HUES48 (cell line): ENCODE measurements around the gene ZNF729.
"Not testable (repeated sequence)": the region's sequence is repeated elsewhere in the genome, so short reads cannot be mapped to it uniquely, and the experiment has no call there.

Experiments used
- H3K27ac ChIP-seq: one replicate; pipeline ENCODE4 v1.7.0; 2013; ENCODE audit warnings: low read depth, low read length, inconsistent platforms
- H3K27me3 ChIP-seq: 2 replicates; pipeline ENCODE4 v1.6.1; 2013; ENCODE audit warnings: mild to moderate bottlenecking, low read length; ENCODE audit not compliant: control insufficient read depth, insufficient read depth
- H3K36me3 ChIP-seq: 2 replicates; pipeline ENCODE4 v1.6.1; 2013; ENCODE audit warnings: low read length; ENCODE audit not compliant: control insufficient read depth, insufficient read depth
- H3K4me1 ChIP-seq: 2 replicates; pipeline ENCODE4 v1.6.1; 2013; ENCODE audit warnings: mild to moderate bottlenecking, low read length; ENCODE audit not compliant: control insufficient read depth, insufficient read depth
- H3K4me3 ChIP-seq: 2 replicates; pipeline ENCODE4 v1.5.1; 2013; ENCODE audit warnings: mild to moderate bottlenecking, low read depth, low read length
- H3K9ac ChIP-seq: 2 replicates; pipeline ENCODE4 v1.6.1; 2013; ENCODE audit warnings: mild to moderate bottlenecking, low read depth, low read length, moderate library complexity
- H3K9me3 ChIP-seq: 2 replicates; pipeline ENCODE4 v1.6.1; 2013; ENCODE audit warnings: low read length; ENCODE audit not compliant: control insufficient read depth, insufficient read depth

ZNF729 gene

DNA sequence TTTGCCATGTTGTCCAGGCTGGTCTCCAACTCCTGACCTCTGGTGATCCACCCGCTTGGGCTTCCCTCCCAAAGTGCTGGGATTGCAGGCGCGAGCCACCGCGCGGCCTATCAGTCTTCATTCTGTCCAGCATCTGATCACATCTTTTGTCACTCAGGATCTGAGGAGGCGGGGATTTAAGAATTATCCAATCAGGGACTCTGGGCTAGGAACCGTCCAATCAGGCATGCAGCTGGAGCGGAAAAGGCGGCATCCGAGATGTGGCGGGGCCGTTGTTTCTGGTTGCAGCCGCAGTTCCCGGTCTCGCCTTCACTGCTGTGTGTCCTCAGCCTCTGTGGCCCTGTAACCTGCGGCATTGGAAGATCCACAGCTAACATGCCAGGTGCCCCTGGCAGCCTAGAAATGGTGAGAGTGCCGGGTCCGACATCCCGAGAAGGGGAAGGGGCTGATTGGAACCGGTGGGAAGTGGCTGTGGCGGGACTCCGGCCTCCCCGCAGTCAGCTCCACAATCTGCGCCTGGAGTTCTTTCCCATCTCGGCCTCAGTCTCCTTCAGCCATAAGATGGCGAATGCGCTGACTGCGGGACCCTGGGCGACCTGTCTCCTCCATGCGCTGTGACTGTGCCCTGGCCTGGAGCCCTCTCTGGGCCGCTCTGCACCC lies at the start of gene ZNF729:
TSS of gene ZNF729 (plus strand) at position 291 of the 660 bp plus-strand sequence. CDS start at position 376, 85 bp downstream.
- H3K4me3 ChIP-seq, result no peak within 1 kb of the TSS
- H3K36me3 ChIP-seq, result no peaks in the 10 kb centered on the region
- no peak within 1 kb of the TSS for H3K9ac ChIP-seq
- no peak within 1 kb of the TSS for H3K27ac ChIP-seq
- H3K4me1 ChIP-seq, result no peaks in the 10 kb centered on the region
- peaks cover 76% of the 10 kb centered on the region for H3K9me3 ChIP-seq
- H3K27me3 ChIP-seq, result no peaks in the 10 kb centered on the region

DNA sequence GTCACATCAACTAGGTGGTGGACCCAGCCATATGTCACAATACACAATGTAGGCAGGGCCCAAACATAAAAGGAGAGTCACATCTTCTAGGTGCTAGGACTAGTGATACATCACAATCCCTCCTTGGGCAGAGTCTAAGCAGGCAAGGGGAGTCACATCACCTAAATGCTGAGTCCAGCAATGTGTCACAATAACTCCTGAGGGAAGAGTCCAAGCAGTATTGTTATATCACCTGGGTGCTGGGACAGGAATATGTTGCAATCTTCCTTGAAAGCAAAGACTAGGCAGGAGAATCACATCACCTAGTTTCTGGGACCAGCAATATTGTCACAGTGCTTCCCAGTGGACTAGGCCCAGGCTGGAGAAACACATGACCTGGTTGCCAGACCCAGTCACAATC lies 29.4 kb upstream of the ZNF729 start:
- Histone ChIP-seq H3K9ac (no peak overlapping the region), H3K27ac (no peak overlapping the region), H3K4me3 (no peak overlapping the region), H3K27me3 (no peaks in the 10 kb centered on the region), H3K36me3 (no peaks in the 10 kb centered on the region), H3K4me1 (no peaks in the 10 kb centered on the region), H3K9me3 (peaks cover 85% of the 10 kb centered on the region)

GRCh38 chr19:22257381-22257780 lies 28.9 kb upstream of the ZNF729 start:
- Histone ChIP-seq H3K9me3 (peaks cover 87% of the 10 kb centered on the region), H3K27ac (no peak overlapping the region), H3K36me3 (no peaks in the 10 kb centered on the region), H3K4me3 (no peak overlapping the region), H3K9ac (no peak overlapping the region), H3K4me1 (no peaks in the 10 kb centered on the region), H3K27me3 (no peaks in the 10 kb centered on the region)

DNA sequence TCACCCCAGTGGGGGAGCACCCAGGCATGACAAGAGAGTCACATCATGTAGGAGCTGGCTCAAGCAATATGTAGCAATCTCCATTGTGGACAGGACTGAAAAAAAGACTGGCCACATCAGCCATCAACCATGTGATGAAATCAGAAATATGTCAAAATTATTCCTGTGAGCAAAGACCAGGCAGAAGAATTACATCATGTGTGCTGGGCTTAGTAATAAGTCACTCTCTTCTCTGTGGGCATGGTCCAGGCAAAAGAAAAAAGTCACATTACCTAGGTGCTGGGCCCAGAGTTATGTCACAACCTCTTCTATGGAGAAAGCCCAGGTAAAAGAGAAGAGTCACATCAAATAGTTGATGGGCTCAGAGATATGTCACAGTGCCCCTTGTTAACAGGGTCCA lies 28.3 kb upstream of the ZNF729 start:
- H3K27me3 ChIP-seq, result no peaks in the 10 kb centered on the region
- H3K4me3 ChIP-seq, result no peak overlapping the region
- no peaks in the 10 kb centered on the region for H3K4me1 ChIP-seq
- peaks cover 87% of the 10 kb centered on the region for H3K9me3 ChIP-seq
- H3K9ac ChIP-seq, result no peak overlapping the region
- no peak overlapping the region for H3K27ac ChIP-seq
- no peaks in the 10 kb centered on the region for H3K36me3 ChIP-seq

DNA sequence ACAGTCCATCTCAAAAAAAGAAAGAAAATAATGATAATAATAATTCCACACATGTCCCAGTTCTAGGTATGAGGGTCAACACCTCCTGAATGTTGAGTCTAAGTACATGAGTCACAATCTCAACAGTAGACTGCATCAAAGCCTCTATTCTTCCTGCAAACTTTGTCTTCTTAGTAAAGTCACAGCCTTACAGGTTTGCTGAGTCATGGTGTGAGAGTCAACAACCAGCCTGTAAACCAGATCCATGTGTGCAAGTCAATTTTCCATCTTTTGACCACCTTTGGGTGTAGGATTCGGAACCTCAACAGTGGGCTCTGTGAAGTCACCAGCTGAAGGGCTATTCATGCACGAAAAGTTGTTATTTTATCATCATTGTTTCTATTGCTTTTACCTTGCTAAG lies 25.7 kb upstream of the ZNF729 start:
- Histone ChIP-seq H3K36me3 (no peaks in the 10 kb centered on the region), H3K27me3 (no peaks in the 10 kb centered on the region), H3K9me3 (peaks cover 76% of the 10 kb centered on the region), H3K4me1 (no peaks in the 10 kb centered on the region), H3K9ac (no peak overlapping the region), H3K27ac (no peak overlapping the region), H3K4me3 (no peak overlapping the region)

GRCh38 chr19:22261596-22261995 lies 24.6 kb upstream of the ZNF729 start:
- no peak overlapping the region for H3K9ac ChIP-seq

DNA sequence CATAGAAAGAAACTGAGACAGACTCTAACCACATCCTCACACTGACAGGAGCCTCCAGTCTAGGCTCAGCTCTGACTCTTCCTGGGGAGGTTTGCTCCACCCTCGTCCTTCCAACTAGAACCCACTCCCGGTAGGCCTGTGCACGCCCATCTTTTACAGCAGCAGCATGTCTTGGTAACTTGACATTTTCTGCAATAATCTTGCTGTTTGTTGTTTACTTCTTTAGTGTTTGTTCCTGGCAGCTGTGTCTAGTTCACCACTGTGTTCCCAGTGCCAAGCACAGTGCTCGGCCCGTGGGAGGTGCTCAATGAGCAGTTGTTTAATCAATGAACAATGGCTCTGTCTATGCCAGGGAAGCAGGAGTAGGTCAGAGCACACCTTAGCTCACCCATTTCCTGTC lies 23.1 kb upstream of the ZNF729 start:
- H3K9me3 ChIP-seq, result peaks cover 79% of the 10 kb centered on the region
- H3K36me3 ChIP-seq, result no peaks in the 10 kb centered on the region
- H3K9ac ChIP-seq, result no peak overlapping the region
- H3K27me3 ChIP-seq, result no peaks in the 10 kb centered on the region
- no peaks in the 10 kb centered on the region for H3K4me1 ChIP-seq
- H3K27ac ChIP-seq, result no peak overlapping the region
- H3K4me3 ChIP-seq, result no peak overlapping the region

More at GRCh38 chr19:22261596-22261995, 24.6 kb upstream of the ZNF729 start:
- Histone ChIP-seq H3K9me3 (peaks cover 79% of the 10 kb centered on the region), H3K36me3 (no peaks in the 10 kb centered on the region), H3K4me1 (no peaks in the 10 kb centered on the region), H3K27ac (no peak overlapping the region), H3K4me3 (no peak overlapping the region), H3K27me3 (no peaks in the 10 kb centered on the region)

GRCh38 chr19:22321554-22321953 lies 35.3 kb downstream of the ZNF729 start:
- H3K4me3 ChIP-seq, H3K36me3 ChIP-seq, H3K27me3 ChIP-seq, H3K4me1 ChIP-seq, H3K27ac ChIP-seq, H3K9ac ChIP-seq: not testable (repeated sequence)
- peaks cover 82% of the 10 kb centered on the region for H3K9me3 ChIP-seq

DNA sequence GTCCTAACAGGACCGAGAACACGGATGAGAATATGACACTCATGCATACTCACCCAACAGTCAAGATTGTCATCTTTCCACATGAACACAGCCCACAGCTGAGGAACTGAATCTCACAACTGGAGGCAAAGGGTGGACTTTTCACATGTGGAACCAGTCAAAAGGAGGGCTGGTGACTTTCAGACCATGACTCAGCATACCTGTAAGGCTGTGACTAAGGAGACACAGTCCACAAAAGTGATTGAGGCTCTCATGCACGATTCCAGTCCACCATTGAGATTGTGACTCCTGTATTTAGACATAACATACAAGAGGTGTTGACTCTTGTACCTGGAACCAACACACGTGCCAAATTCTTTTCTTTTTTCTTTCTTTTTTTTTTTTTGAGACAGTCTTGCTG lies 40.0 kb downstream of the ZNF729 start:
- Histone ChIP-seq H3K36me3 (no peaks in the 10 kb centered on the region), H3K9ac (no peak overlapping the region), H3K9me3 (peaks cover 89% of the 10 kb centered on the region), H3K27ac (no peak overlapping the region), H3K27me3 (no peaks in the 10 kb centered on the region), H3K4me1 (no peaks in the 10 kb centered on the region), H3K4me3 (no peak overlapping the region)

DNA sequence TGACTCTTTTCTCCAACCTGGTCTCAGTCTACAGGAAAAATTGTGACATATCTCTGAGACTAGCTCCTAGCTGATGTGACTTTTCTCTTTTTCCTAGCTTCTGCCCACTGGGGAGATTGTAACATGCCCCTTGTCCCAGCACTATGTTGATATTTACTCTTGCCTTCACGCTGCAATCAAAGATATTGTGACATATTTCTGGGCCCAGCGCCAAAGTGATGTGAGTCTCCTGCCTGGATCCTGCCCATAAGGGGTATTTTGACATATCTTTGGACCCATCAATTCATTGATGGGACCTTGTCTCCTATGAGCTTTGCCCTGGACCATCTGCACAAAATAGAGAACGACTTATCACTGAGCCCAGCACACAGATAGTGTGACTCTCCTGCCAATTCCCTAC lies 41.1 kb downstream of the ZNF729 start:
- H3K27me3 ChIP-seq, result no peaks in the 10 kb centered on the region
- no peaks in the 10 kb centered on the region for H3K36me3 ChIP-seq
- H3K9me3 ChIP-seq, result peaks cover 99% of the 10 kb centered on the region
- H3K27ac ChIP-seq, result no peak overlapping the region
- H3K4me3 ChIP-seq, result no peak overlapping the region
- H3K4me1 ChIP-seq, result no peaks in the 10 kb centered on the region
- no peak overlapping the region for H3K9ac ChIP-seq

GRCh38 chr19:22331521-22331920 lies 45.3 kb downstream of the ZNF729 start:
- Histone ChIP-seq H3K4me3 (no peak overlapping the region), H3K9ac (no peak overlapping the region), H3K9me3 (peaks cover 96% of the 10 kb centered on the region), H3K27me3 (no peaks in the 10 kb centered on the region), H3K4me1 (no peaks in the 10 kb centered on the region), H3K36me3 (no peaks in the 10 kb centered on the region), H3K27ac (no peak overlapping the region)
